ENCODE results near the gene REG1B. TPM values are rescaled to one million over a fixed set of nuclear protein-coding genes. Genes with fewer than 3 reads are reported as not detected.

The REG1B gene, protein sequence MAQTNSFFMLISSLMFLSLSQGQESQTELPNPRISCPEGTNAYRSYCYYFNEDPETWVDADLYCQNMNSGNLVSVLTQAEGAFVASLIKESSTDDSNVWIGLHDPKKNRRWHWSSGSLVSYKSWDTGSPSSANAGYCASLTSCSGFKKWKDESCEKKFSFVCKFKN
- not detected for polyA plus RNA-seq (2013, experiment 1 of 2)
- not detected for polyA plus RNA-seq (2013, experiment 2 of 2)

- Histone ChIP-seq H3K27ac (replicated peaks; ENCODE audit: low read length) (no peak within 1 kb of the TSS), H3K9ac (ENCODE audit: low read depth, low read length, poor library complexity) (no peak within 1 kb of the TSS)
Measured at GRCh38 chr2:79087785-79088364, at the start of gene REG1B. REG1B (minus strand) TSS chr2:79087993; CDS start chr2:79087612, 381 bp downstream.

DNA sequence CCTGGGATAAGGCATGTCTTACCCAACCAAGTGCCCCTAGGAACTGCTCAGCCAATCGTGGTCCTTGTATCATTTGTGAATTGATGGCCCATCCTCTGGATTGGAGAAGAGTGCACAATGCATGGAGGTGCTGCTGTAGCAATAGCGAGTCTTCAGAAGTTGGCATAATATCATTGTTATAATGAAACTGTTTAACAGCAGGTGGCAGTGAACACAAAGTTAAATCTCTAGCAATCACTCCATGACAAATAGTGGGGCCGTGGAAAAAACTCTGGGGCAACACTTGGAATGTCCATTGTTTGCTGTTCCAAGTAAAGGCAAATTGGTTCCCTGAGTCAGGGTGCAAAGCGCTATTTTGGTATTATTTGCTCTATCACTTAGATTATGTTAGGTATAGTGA, 43.9 kb upstream of the REG1B start:
- Histone ChIP-seq H2BK15ac (ENCODE audit: low read length) (no peak overlapping the region), H3K14ac (ENCODE audit: low read length) (no peak overlapping the region), H4K91ac (ENCODE audit: low read depth, low read length, poor library complexity) (no peak overlapping the region), H3K4me1 (ENCODE audit: control insufficient read depth in 2 of 2, insufficient read depth in 1 of 2, low read depth in 1 of 2, low read length in 2 of 2) (no peaks in the 10 kb centered on the region), H2BK120ac (ENCODE audit: low read depth, low read length) (no peak overlapping the region), H3K9ac (ENCODE audit: low read depth, low read length, poor library complexity) (no peak overlapping the region), H3K9me3 (replicated peaks in 1 of 2; ENCODE audit: control insufficient read depth in 2 of 2, insufficient read depth in 1 of 2, low read depth in 1 of 2, low read length in 2 of 2) (no peaks in the 10 kb centered on the region), H2BK12ac (ENCODE audit: low read length) (no peak overlapping the region), H3K27ac (replicated peaks; ENCODE audit: low read length) (no peak overlapping the region), H3K27me3 (ENCODE audit: control insufficient read depth in 3 of 3, insufficient read depth in 3 of 3, low read depth in 1 of 3, low read length in 3 of 3) (no peaks in the 10 kb centered on the region), H3K18ac (ENCODE audit: low read length) (no peak overlapping the region), H3K4me2 (ENCODE audit: insufficient read depth, low read length, poor library complexity, severe bottlenecking) (no peak overlapping the region), H4K8ac (ENCODE audit: low read depth, low read length) (no peak overlapping the region), H2AK5ac (ENCODE audit: low read depth, low read length) (no peak overlapping the region), H3K36me3 (replicated peaks in 1 of 2; ENCODE audit: control insufficient read depth in 2 of 2, insufficient read depth in 2 of 2, low read length in 2 of 2) (no peaks in the 10 kb centered on the region), H2AFZ (ENCODE audit: low read length) (no peak overlapping the region), H2BK5ac (ENCODE audit: low read length) (no peak overlapping the region), H3K4ac (ENCODE audit: low read length) (no peak overlapping the region), H3K23ac (ENCODE audit: low read depth, low read length, poor library complexity) (no peak overlapping the region), H3K4me3 (ENCODE audit: low read length in 2 of 2) (no peak overlapping the region), H3K79me1 (ENCODE audit: low read depth, low read length) (no peaks in the 10 kb centered on the region)
- WGBS, 2 donors (ENCODE audit: extremely low coverage in 2 of 2, insufficient read length in 2 of 2, insufficient replicate concordance in 1 of 2), result no CpG with 5 or more reads among the region's 4 CpGs
- DNase-seq (ENCODE audit: low spot score), result no peak

More at GRCh38 chr2:79087785-79088364, at the start of gene REG1B:
- no peaks in the 10 kb centered on the region for H3K79me1 ChIP-seq (ENCODE audit: low read depth, low read length)
- DNase-seq (ENCODE audit: low spot score), result no peak
- H3K4me1 ChIP-seq (ENCODE audit: control insufficient read depth in 2 of 2, insufficient read depth in 1 of 2, low read depth in 1 of 2, low read length in 2 of 2), result no peaks in the 10 kb centered on the region
- no peak within 1 kb of the TSS for H2BK15ac ChIP-seq (ENCODE audit: low read length)
- no CpG with 5 or more reads among the region's 2 CpGs for WGBS, 2 donors (ENCODE audit: extremely low coverage in 2 of 2, insufficient read length in 2 of 2, insufficient replicate concordance in 1 of 2)
- H2BK120ac ChIP-seq (ENCODE audit: low read depth, low read length), result no peak within 1 kb of the TSS
- no peak within 1 kb of the TSS for H4K91ac ChIP-seq (ENCODE audit: low read depth, low read length, poor library complexity)
- no peaks in the 10 kb centered on the region for H3K36me3 ChIP-seq (replicated peaks in 1 of 2; ENCODE audit: control insufficient read depth in 2 of 2, insufficient read depth in 2 of 2, low read length in 2 of 2)
- no peak within 1 kb of the TSS for H3K14ac ChIP-seq (ENCODE audit: low read length)
- H2BK5ac ChIP-seq (ENCODE audit: low read length), result no peak within 1 kb of the TSS
- H3K27me3 ChIP-seq (ENCODE audit: control insufficient read depth in 3 of 3, insufficient read depth in 3 of 3, low read depth in 1 of 3, low read length in 3 of 3), result no peaks in the 10 kb centered on the region
- H3K23ac ChIP-seq (ENCODE audit: low read depth, low read length, poor library complexity), result no peak within 1 kb of the TSS
- H3K4me3 ChIP-seq (ENCODE audit: low read length in 2 of 2), result no peak within 1 kb of the TSS
- H2AFZ ChIP-seq (ENCODE audit: low read length), result no peak within 1 kb of the TSS
- H3K9me3 ChIP-seq (replicated peaks in 1 of 2; ENCODE audit: control insufficient read depth in 2 of 2, insufficient read depth in 1 of 2, low read depth in 1 of 2, low read length in 2 of 2), result peaks cover 0 to 2% of the 10 kb centered on the region in 2 donors
- no peak within 1 kb of the TSS for H2AK5ac ChIP-seq (ENCODE audit: low read depth, low read length)
- no peak within 1 kb of the TSS for H2BK12ac ChIP-seq (ENCODE audit: low read length)
- no peak within 1 kb of the TSS for H4K8ac ChIP-seq (ENCODE audit: low read depth, low read length)
- no peak within 1 kb of the TSS for H3K18ac ChIP-seq (ENCODE audit: low read length)
- H3K4me2 ChIP-seq (ENCODE audit: insufficient read depth, low read length, poor library complexity, severe bottlenecking), result no peak within 1 kb of the TSS
- H3K4ac ChIP-seq (ENCODE audit: low read length), result no peak within 1 kb of the TSS

DNA sequence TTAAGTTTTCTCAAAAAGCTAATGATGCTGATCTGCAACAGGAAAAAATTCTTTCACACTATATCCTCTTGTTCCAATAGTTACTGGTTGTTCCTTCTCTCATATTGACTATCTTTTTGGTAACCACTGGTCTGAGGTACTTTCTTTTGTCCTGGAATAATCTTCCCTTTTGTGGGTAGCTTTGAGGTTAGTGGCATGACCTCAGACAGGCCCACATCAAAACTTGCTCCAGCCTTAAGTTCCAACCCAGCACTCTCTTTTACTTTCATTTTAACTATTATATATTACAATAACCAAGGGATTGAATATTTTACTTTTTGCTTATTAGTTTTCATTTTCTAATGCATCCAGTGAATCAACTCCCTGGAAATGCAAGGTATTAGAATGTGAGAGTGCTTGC, 42.0 kb upstream of the REG1B start:
- Histone ChIP-seq H4K8ac (ENCODE audit: low read depth, low read length) (no peak overlapping the region), H3K18ac (ENCODE audit: low read length) (no peak overlapping the region), H3K4me3 (ENCODE audit: low read length in 2 of 2) (no peak overlapping the region), H3K27ac (replicated peaks; ENCODE audit: low read length) (no peak overlapping the region), H3K4ac (ENCODE audit: low read length) (no peak overlapping the region), H2AFZ (ENCODE audit: low read length) (no peak overlapping the region), H3K4me1 (ENCODE audit: control insufficient read depth in 2 of 2, insufficient read depth in 1 of 2, low read depth in 1 of 2, low read length in 2 of 2) (no peaks in the 10 kb centered on the region), H2AK5ac (ENCODE audit: low read depth, low read length) (no peak overlapping the region), H3K9ac (ENCODE audit: low read depth, low read length, poor library complexity) (no peak overlapping the region), H2BK12ac (ENCODE audit: low read length) (no peak overlapping the region), H2BK5ac (ENCODE audit: low read length) (no peak overlapping the region), H2BK15ac (ENCODE audit: low read length) (no peak overlapping the region), H3K4me2 (ENCODE audit: insufficient read depth, low read length, poor library complexity, severe bottlenecking) (no peak overlapping the region), H2BK120ac (ENCODE audit: low read depth, low read length) (no peak overlapping the region), H3K9me3 (replicated peaks in 1 of 2; ENCODE audit: control insufficient read depth in 2 of 2, insufficient read depth in 1 of 2, low read depth in 1 of 2, low read length in 2 of 2) (no peaks in the 10 kb centered on the region), H3K36me3 (replicated peaks in 1 of 2; ENCODE audit: control insufficient read depth in 2 of 2, insufficient read depth in 2 of 2, low read length in 2 of 2) (no peaks in the 10 kb centered on the region), H3K14ac (ENCODE audit: low read length) (no peak overlapping the region), H4K91ac (ENCODE audit: low read depth, low read length, poor library complexity) (no peak overlapping the region), H3K79me1 (ENCODE audit: low read depth, low read length) (no peaks in the 10 kb centered on the region), H3K27me3 (ENCODE audit: control insufficient read depth in 3 of 3, insufficient read depth in 3 of 3, low read depth in 1 of 3, low read length in 3 of 3) (no peaks in the 10 kb centered on the region), H3K23ac (ENCODE audit: low read depth, low read length, poor library complexity) (no peak overlapping the region)
- no peak for DNase-seq (ENCODE audit: low spot score)

DNA sequence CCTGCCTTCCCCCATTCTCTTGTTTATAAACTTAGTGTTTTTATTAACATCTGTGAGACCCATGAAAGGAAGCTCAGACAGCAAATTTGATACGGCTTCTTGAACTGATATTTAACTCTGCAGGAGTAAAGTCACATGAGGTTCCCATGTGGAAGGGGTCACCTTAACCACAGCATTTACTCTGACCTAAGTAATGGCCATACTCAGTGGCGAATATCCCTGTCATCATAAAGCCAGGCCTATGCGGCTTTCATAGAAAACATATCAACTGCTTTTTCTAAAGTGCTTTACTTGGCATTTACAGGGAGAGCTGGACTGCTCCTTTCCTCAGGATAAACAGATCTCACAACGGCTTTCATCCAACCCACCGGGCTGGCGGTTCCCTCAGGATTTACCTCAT, 41.5 kb upstream of the REG1B start:
- Histone ChIP-seq H3K79me1 (ENCODE audit: low read depth, low read length) (no peaks in the 10 kb centered on the region), H3K18ac (ENCODE audit: low read length) (no peak overlapping the region), H3K14ac (ENCODE audit: low read length) (no peak overlapping the region), H3K27me3 (ENCODE audit: control insufficient read depth in 3 of 3, insufficient read depth in 3 of 3, low read depth in 1 of 3, low read length in 3 of 3) (no peaks in the 10 kb centered on the region), H2BK15ac (ENCODE audit: low read length) (no peak overlapping the region), H3K36me3 (replicated peaks in 1 of 2; ENCODE audit: control insufficient read depth in 2 of 2, insufficient read depth in 2 of 2, low read length in 2 of 2) (no peaks in the 10 kb centered on the region), H3K27ac (replicated peaks; ENCODE audit: low read length) (no peak overlapping the region), H2AK5ac (ENCODE audit: low read depth, low read length) (no peak overlapping the region), H3K9ac (ENCODE audit: low read depth, low read length, poor library complexity) (no peak overlapping the region), H3K4me2 (ENCODE audit: insufficient read depth, low read length, poor library complexity, severe bottlenecking) (no peak overlapping the region), H3K9me3 (replicated peaks in 1 of 2; ENCODE audit: control insufficient read depth in 2 of 2, insufficient read depth in 1 of 2, low read depth in 1 of 2, low read length in 2 of 2) (no peaks in the 10 kb centered on the region), H3K4me1 (ENCODE audit: control insufficient read depth in 2 of 2, insufficient read depth in 1 of 2, low read depth in 1 of 2, low read length in 2 of 2) (no peaks in the 10 kb centered on the region), H4K91ac (ENCODE audit: low read depth, low read length, poor library complexity) (no peak overlapping the region), H2BK12ac (ENCODE audit: low read length) (no peak overlapping the region), H2BK120ac (ENCODE audit: low read depth, low read length) (no peak overlapping the region), H3K23ac (ENCODE audit: low read depth, low read length, poor library complexity) (no peak overlapping the region), H2BK5ac (ENCODE audit: low read length) (no peak overlapping the region), H3K4ac (ENCODE audit: low read length) (no peak overlapping the region), H4K8ac (ENCODE audit: low read depth, low read length) (no peak overlapping the region), H3K4me3 (ENCODE audit: low read length in 2 of 2) (no peak overlapping the region), H2AFZ (ENCODE audit: low read length) (no peak overlapping the region)
- no peak for DNase-seq (ENCODE audit: low spot score)
- WGBS, 2 donors (ENCODE audit: extremely low coverage in 2 of 2, insufficient read length in 2 of 2, insufficient replicate concordance in 1 of 2), result no CpG with 5 or more reads among the region's 6 CpGs

All from neuronal stem cell (in vitro differentiated cells).